ENCODE measurements around the gene SYT17.

- TF ChIP-seq EZH2 (IDR thresholded peaks at IDR 0.05; ENCODE audit: low read depth) (no peak), CTCF (conservative IDR thresholded peaks at IDR 0.05) (no peak)
These were observed 14.2 kb upstream of the SYT17 start for GRCh38 chr16:19153876-19154275.

Measured in PC-9 (cell line).